GM18951 (cell line): ENCODE results near the gene TTC34.
"Not testable (repeated sequence)": the region's sequence is repeated elsewhere in the genome, so short reads cannot be mapped to it uniquely, and the experiment has no call there.

Experiments
- POLR2A ChIP-seq: IDR thresholded peaks from 4 replicates; pipeline ENCODE4 v1.6.1; 2011; ENCODE audit warnings: mild to moderate bottlenecking; ENCODE audit not compliant: insufficient read length, insufficient read depth; ENCODE audit errors: extremely low read depth
- in situ Hi-C: fragments of 300-500 bp; cut with MboI; formaldehyde crosslinking; loops from one replicate; pipeline ENCODE4 v1.12.0; 2022; ENCODE audit warnings: low sequenced_read_pairs, mixed read lengths, inconsistent platforms; ENCODE audit not compliant: unreplicated experiment

Gene TTC34

DNA sequence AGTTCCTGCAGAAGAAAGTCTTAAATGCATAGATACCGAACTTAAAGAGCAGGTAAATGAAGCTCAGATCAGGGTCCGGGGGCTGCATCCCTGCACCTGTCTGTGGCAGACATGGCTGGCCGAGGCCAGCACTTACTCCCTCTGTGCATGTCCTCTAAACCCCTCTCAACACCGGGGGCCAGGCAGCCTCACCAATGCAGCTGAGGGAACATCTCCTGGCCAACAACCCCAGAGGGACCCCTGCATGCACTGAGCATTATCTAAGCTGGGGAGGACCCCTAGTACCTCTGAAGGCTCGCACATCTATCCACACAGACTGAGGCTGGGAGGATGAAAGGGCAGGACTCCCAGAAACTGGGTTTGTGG lies 18.4 kb downstream of the TTC34 start:
- TF ChIP-seq POLR2A, result no peak
- in situ Hi-C loops, result loop anchor here (10.0 to 25.0 kb wide), 2 partner anchors 358 to 596 kb away; partner anchors contain the start of gene FAAP20

DNA sequence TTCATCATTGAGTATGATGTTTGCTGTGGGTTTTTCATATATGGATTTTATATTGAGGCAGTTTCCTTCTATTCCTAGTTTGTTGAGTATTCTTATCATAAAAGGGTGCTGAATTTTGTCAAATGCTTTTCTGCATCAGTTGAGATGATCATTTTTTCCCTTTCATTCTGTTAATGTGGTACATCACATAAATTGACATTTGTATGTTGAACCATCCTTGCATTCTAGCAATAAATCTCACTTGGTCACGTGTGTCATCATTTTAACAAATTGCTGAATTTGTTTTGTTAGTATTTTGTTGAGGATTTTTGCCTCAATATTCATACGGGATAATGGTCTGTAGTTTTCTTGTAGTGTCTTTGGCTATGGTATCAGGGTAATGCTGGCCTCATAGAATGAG lies 19.9 kb downstream of the TTC34 start:
- in situ Hi-C loops, result loop anchor here (10.0 to 25.0 kb wide), 2 partner anchors 357 to 594 kb away; partner anchors contain the start of gene FAAP20
- TF ChIP-seq POLR2A, result no peak

DNA sequence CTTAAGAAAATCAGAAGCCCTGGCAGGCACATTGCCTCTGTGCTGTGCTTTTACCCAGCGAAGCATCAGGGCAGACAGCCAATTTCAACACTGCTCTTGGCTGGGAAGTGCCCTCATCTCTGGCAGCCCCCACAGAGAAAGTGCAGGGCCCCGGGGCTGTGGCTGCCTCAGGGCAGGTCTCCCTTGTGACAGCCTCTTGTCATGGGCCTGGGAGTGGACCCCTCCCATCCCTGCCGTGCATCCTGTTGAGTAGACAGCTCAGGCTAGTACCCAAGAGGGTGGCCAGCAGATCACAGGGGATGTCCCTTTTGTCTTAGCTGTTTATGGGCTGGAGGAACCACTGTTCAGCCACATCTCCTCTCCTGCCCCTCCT lies 23.3 kb downstream of the TTC34 start:
- in situ Hi-C loops, result loop anchor here (25.0 kb wide), 1 partner anchor 591 kb away; the partner anchor contains the start of gene FAAP20
- TF ChIP-seq POLR2A, result no peak

DNA sequence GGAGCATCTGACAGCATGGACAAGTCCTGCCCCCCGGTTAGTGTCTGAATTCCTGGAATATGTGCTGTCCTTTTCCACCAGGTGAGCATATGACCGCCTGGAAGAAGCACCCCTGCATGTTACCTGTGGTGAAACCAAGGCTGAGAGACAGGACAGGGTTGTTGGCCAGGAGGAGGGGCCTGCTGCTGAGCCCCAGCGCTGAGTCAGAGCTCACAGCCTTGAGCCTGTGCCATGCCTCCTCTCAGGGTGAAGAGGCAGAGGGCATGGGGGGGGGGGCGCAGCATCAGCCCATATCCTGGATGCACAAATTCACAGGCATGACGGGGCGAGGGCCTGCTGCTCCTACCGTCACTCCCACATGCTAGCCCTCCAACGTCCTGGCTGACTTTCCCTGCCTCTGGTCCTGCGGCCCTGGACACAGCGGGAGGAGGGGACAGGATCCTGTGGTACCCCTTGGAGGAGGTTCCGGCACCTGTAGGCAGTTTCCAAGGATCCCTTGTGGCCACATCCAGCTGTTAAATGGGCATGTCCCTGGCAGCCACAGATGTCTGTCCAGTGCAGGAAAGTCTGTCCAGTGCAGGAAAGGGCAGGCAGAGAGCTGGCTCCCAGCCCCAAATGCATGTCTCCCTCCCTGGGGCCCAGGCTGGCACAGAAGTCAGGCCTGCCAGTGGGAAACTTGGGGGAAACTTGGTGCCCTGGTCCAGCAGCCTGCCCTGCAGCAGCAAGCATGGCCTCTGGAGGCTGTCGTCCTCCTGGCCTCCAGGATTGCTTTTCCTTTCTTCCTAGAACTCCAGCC lies 23.9 kb downstream of the TTC34 start:
- in situ Hi-C loops, result loop anchor here (25.0 kb wide), 1 partner anchor 590 kb away; the partner anchor contains the start of gene FAAP20
- no peak for TF ChIP-seq POLR2A

DNA sequence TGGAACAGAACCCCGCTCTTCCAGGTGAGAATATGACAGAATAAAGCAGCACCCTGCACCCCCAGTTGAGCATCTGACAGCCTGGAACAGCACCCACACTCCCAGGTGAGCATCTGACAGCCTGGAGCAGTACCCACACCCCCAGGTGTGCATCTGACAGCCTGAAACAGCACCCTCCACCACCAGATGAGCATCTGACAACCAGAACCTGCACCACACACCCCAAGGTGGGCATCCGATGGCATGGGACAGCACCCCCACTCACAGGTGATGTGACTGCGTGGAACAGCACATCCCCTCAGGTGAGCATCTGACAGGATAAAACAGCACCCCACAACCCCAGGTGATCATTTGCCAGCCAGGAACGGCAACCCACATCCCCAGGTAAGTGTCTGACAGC lies 26.2 kb downstream of the TTC34 start:
- in situ Hi-C loops, result loop anchor here (25.0 kb wide), 1 partner anchor 588 kb away; the partner anchor contains the start of gene FAAP20

DNA sequence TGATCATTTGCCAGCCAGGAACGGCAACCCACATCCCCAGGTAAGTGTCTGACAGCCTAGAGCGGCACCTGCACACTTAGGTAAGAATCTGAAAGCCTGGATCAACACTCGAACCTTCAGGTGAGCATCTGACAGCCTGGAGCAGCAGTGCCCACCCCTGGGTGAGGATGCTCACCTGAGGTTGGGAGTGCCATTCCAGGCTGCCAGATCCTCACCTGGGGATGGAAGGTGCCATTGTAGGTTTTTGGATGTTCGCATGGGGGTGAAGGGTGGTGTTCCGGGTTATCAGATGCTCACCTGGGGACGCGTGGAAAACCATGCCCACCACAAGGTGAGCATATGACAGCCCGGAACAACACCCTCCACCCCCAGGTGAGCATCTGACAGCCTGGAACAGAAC lies 33.4 kb downstream of the TTC34 start:
- in situ Hi-C loops, result not testable (repeated sequence)

DNA sequence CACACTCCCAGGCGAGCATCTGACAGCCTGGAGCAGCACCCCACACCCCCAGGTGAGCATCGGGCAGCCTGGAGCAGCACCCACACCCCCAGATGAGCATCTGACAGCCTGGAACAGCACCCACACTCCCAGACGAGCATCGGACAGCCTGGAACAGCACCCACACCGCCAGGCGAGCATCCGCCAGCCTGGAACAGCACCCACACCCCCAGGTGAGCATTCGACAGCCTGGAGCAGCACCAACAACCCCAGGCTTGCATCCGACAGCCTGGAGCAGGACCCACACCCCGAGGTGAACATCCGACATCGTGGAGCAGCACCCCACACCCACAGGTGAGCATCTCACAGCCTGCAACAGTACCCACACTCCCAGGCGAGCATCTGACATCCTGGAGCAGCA lies 42.1 kb downstream of the TTC34 start:
- in situ Hi-C loops, result loop anchor here (10.0 kb wide), 1 partner anchor 105 kb away; no protein-coding TSS in a partner anchor

DNA sequence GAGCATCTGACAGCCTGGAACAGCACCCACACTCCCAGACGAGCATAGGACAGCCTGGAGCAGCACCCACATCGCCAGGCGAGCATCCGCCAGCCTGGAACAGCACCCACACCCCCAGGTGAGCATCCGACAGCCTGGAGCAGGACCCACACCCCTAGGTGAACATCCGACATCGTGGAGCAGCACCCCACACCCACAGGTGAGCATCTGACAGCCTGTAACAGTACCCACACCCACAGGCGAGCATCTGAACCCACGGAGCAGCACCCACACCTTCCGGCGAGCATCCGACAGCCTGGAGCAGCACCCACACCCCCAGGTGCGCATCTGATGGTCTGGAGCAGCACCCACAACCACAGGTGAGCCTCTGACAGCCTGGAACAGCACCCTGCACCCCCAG lies 44.0 kb downstream of the TTC34 start:
- in situ Hi-C loops, result loop anchor here (10.0 kb wide), 1 partner anchor 103 kb away; no protein-coding TSS in a partner anchor

DNA sequence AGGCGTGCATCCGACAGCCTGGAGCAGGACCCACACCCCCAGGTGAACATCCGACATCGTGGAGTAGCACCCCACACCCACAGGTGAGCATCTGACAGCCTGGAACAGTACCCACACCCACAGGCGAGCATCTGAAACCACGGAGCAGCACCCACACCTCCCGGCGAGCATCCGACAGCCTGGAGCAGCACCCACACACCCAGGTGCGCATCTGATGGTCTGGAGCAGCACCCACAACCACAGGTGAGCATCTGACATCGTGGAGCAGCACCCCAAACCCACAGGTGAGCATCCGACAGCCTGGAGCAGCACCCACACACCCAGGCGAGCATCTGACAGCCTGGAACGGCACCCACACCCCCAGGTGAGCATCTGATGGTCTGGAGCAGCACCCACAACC lies 46.1 kb downstream of the TTC34 start:
- in situ Hi-C loops, result loop anchor here (10.0 kb wide), 1 partner anchor 101 kb away; no protein-coding TSS in a partner anchor

DNA sequence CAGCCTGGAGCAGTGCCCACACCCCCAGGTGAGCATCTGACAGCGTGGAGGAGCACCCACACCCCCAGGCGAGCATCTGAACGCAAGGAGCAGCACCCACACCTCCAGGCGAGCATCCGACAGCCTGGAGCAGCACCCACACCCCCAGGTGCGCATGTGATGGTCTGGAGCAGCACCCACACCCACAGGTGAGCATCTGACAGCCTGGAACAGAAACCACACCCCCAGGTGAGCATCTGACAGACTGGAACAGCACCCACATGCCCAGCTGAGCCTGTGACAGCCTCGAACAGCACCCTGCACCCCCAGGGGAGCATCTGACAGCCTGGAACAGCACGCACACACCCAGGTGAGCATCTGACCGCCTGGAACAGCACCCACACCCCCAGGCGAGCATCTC lies 46.9 kb downstream of the TTC34 start:
- in situ Hi-C loops, result loop anchor here (10.0 kb wide), 1 partner anchor 100 kb away; no protein-coding TSS in a partner anchor

DNA sequence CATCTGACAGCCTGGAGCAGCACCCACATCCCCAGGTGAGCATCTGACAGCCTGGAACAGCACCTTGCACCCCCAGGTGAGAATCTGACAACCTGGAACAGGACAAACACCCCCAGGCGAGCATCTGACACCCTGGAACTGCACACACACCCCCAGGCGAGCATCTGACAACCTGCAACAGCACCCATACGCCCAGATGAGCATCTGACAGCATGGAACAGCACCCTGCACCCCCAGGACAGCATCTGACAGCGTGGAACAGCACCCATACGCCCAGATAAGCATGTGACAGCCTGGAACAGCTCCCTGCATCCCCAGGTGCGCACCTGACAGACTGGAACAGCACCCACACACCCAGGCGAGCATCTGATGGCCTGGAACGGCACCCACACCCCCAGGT lies 49.0 kb downstream of the TTC34 start:
- in situ Hi-C loops, result loop anchor here (10.0 kb wide), 1 partner anchor 98 kb away; no protein-coding TSS in a partner anchor

DNA sequence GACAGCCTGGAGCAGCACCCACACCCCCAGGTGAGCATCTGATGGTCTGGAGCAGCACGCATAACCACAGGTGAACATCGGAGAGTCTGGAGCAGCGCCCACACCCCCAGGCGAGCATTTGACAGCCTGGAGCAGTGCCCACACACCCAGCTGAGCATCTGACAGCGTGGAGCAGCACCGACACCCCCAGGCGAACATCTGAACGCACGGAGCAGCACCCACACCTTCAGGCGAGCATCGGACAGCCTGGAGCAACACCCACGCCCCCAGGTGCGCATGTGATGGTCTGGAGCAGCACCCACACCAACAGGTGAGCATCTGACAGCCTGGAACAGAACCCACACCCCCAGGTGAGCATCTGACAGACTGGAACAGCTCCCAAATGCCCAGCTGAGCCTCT lies 49.6 kb downstream of the TTC34 start:
- in situ Hi-C loops, result loop anchor here (10.0 kb wide), 1 partner anchor 97 kb away; no protein-coding TSS in a partner anchor

DNA sequence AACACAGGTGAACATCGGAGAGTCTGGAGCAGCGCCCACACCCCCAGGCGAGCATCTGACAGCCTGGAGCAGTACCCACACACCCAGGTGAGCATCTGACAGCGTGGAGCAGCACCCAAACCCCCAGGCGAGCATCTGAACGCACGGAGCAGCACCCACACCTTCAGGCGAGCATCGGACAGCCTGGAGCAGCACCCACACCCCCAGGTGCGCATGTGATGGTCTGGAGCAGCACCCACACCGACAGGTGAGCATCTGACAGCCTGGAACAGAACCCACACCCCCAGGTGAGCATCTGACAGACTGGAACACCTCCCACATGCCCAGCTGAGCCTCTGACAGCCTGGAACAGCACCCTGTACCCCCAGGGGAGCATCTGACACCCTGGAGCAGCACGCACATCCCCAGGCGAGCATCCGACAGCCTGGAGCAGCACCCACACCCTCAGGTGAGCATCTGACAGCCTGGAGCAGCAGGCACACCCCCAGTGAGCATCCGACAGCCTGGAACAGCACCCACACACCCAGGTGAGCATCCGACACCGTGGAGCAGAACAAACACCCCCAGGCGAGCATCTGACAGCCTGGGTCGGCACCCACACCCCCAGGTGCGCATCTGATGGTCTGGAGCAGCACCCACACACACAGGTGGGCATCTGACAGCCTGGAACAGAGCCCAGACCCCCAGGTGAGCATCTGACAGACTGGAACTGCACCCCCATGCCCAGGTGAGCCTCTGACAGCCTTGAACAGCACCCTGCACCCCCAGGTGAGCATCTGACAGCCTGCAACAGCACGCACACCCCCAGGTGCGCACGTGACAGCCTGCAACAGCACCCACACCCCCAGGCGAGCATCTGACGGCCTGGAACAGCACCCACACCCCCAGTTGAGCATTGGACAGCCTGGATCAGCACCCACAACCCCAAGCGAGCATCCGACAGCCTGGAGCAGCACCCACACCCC lies 50.4 kb downstream of the TTC34 start:
- in situ Hi-C loops, result loop anchor here (10.0 kb wide), 1 partner anchor 96 kb away; no protein-coding TSS in a partner anchor

DNA sequence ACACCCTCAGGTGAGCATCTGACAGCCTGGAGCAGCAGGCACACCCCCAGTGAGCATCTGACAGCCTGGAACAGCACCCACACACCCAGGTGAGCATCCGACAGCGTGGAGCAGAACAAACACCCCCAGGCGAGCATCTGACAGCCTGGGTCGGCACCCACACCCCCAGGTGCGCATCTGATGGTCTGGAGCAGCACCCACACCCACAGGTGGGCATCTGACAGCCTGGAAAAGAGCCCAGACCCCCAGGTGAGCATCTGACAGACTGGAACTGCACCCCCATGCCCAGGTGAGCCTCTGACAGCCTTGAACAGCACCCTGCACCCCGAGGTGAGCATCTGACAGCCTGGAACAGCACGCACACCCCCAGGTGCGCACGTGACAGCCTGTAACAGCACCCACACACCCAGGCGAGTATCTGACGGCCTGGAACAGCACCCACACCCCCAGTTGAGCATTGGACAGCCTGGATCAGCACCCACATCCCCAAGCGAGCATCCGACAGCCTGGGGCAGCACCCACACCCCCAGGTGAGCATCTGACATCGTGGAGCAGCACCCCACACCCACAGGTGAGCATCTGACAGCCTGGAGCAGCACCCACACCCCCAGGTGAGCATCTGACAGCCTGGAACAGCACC lies 51.3 kb downstream of the TTC34 start:
- in situ Hi-C loops, result loop anchor here (10.0 kb wide), 1 partner anchor 95 kb away; no protein-coding TSS in a partner anchor

DNA sequence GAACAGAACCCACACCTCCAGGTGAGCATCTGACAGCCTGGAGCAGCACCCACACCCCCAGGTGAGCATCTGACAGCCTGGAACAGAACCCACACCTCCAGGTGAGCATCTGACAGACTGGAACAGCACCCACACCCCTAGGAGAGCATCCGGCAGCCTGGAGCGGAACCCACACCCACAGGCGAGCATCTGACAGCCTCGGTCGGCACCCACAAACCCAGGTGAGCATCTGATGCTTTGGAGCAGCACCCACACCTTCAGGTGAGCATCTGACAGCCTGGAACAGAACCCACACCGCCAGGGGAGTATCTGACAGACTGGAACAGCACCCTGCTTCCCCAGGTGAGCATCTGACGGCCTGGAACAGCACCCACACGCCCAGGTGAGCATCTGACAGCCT lies 52.9 kb downstream of the TTC34 start:
- in situ Hi-C loops, result not testable (repeated sequence)

DNA sequence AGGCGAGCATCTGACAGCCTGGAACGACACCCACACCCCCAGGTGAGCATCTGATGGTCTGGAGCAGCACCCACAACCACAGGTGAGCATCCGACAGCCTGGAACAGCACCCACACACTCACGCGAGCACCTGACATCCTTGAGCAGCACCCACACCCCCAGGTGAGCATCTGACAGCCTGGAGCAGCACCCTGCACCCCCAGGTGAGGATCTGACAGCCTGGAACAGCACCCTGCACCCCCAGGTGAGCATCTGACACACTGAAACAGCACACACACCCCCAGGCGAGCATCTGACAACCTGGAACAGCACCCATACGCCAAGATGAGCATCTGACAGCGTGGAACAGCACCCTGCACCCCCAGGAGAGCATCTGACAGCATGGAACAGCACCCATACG lies 106.7 kb downstream of the TTC34 start:
- in situ Hi-C loops, result not testable (repeated sequence)

DNA sequence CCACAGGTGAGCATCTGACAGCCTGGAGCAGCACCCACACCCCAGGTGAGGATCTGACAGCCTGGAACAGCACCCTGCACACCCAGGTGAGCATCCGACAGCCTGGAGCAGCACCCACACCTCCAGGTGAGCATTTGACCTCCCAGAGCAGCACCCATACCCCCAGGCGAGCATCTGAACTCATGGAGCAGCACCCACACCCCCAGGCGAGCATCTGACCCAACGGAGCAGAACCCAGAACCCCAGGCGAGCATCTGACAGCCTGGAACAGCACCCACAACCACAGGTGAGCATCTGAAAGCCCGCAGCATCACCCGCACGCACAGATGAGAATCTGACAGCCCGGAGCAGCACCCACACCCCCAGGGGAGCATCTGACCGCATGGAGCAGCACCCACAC lies 111.3 kb downstream of the TTC34 start:
- in situ Hi-C loops, result not testable (repeated sequence)

DNA sequence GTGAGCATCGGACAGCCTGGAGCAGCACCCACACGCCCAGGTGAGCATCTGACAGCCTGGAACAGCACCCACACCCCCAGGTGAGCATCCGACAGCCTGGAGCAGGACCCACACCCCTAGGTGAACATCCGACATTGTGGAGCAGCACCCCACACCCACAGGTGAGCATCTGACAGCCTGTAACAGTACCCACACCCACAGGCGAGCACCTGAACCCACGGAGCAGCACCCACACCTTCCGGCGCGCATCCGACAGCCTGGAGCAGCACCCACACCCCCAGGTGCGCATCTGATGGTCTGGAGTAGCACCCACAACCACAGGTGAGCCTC lies 113.2 kb downstream of the TTC34 start:
- in situ Hi-C loops, result not testable (repeated sequence)
